GM23338 (cell line): ENCODE measurements around the gene ARL15. TPM values are rescaled to one million over a fixed set of nuclear protein-coding genes. Genes with fewer than 3 reads are reported as not detected.

ENCODE experiments used
- ATAC-seq: fragments of 200-7000 bp; cut with Tn5 transposase; 3 replicates; pipeline ENCODE4 v1.9.1; 2020
- DNase-seq: peaks from one replicate; pipeline ENCODE4 v3.0.0-alpha.2; 2015; ENCODE audit warnings: low spot score
- H2AFZ ChIP-seq: fragments of 200-600 bp; sonication (generic); 2 replicates; pipeline ENCODE4 v1.8.0; 2016; ENCODE audit warnings: antibody characterized with exemption, mild to moderate bottlenecking, moderate library complexity
- H3F3A ChIP-seq: fragments of 200-600 bp; sonication (generic); replicated peaks from 2 replicates; pipeline ENCODE4 v1.8.0; 2017; ENCODE audit warnings: antibody characterized with exemption, mixed run types, low read depth
- H3K27ac ChIP-seq: fragments of 200-600 bp; sonication (generic); 2 replicates; pipeline ENCODE4 v1.6.1; 2016; ENCODE audit warnings: low read depth
- H3K27me3 ChIP-seq: fragments of 200-600 bp; sonication (generic); 2 replicates; pipeline ENCODE4 v1.8.0; 2016; ENCODE audit warnings: mild to moderate bottlenecking, mixed run types, moderate library complexity; ENCODE audit not compliant: insufficient read depth
- H3K36me3 ChIP-seq: fragments of 200-600 bp; sonication (generic); 2 replicates; pipeline ENCODE4 v1.8.0; 2016; ENCODE audit warnings: mild to moderate bottlenecking; ENCODE audit not compliant: insufficient read depth
- H3K4me1 ChIP-seq: fragments of 200-600 bp; sonication (generic); 2 replicates; pipeline ENCODE4 v1.8.0; 2016; ENCODE audit warnings: mild to moderate bottlenecking, moderate library complexity; ENCODE audit not compliant: insufficient read depth
- H3K4me2 ChIP-seq: fragments of 200-600 bp; sonication (generic); 2 replicates; pipeline ENCODE4 v1.7.1; 2017; ENCODE audit warnings: mixed run types
- H3K4me3 ChIP-seq: fragments of 200-600 bp; sonication (generic); 2 replicates; pipeline ENCODE4 v1.6.1; 2016; ENCODE audit warnings: mixed run types
- H3K79me2 ChIP-seq: fragments of 200-600 bp; sonication (generic); replicated peaks from 2 replicates; pipeline ENCODE4 v1.8.0; 2017; ENCODE audit warnings: mild to moderate bottlenecking; ENCODE audit not compliant: insufficient read depth
- H3K9me2 ChIP-seq: fragments of 200-600 bp; sonication (generic); 2 replicates; pipeline ENCODE4 v1.8.0; 2017; ENCODE audit not compliant: insufficient read depth
- H4K20me1 ChIP-seq: fragments of 200-600 bp; sonication (generic); replicated peaks from 2 replicates; pipeline ENCODE4 v1.8.0; 2017; ENCODE audit warnings: mild to moderate bottlenecking; ENCODE audit not compliant: insufficient read depth
- H3K27ac Mint-ChIP-seq: 2 replicates; pipeline ENCODE4 v1.8.0; 2020; ENCODE audit warnings: inconsistent platforms, mild to moderate bottlenecking, moderate library complexity, mixed read lengths
- H3K27me3 Mint-ChIP-seq: 3 replicates; pipeline ENCODE4 v1.8.0; 2022; ENCODE audit warnings: low read depth, mild to moderate bottlenecking, moderate library complexity, mixed read lengths, inconsistent platforms; ENCODE audit not compliant: insufficient read depth, poor library complexity
- H3K36me3 Mint-ChIP-seq: 3 replicates; pipeline ENCODE4 v1.8.0; 2021; ENCODE audit warnings: low read depth, mild to moderate bottlenecking, inconsistent platforms, moderate library complexity, mixed read lengths
- H3K4me1 Mint-ChIP-seq: 3 replicates; pipeline ENCODE4 v1.8.0; 2020; ENCODE audit warnings: mild to moderate bottlenecking, inconsistent platforms, mixed read lengths
- H3K4me3 Mint-ChIP-seq: 3 replicates; pipeline ENCODE4 v1.8.0; 2021; ENCODE audit warnings: moderate library complexity, mild to moderate bottlenecking, inconsistent platforms, mixed read lengths
- H3K9me3 Mint-ChIP-seq: 3 replicates; pipeline ENCODE4 v1.8.0; 2020; ENCODE audit warnings: moderate library complexity, mild to moderate bottlenecking, inconsistent platforms, mixed read lengths
- CREB1 ChIP-seq: fragments of 250-450 bp; sonication (Bioruptor Pico); IDR thresholded peaks from 2 replicates; pipeline ENCODE4 v1.5.0; 2020; ENCODE audit warnings: low read depth, mild to moderate bottlenecking, moderate library complexity
- EZH2 ChIP-seq: fragments of 200-600 bp; sonication (generic); IDR thresholded peaks from one replicate; pipeline ENCODE4 v1.8.0; 2017; ENCODE audit warnings: antibody characterized with exemption, mild to moderate bottlenecking, low read depth; ENCODE audit not compliant: unreplicated experiment
- EZH2phosphoT487 ChIP-seq: fragments of 200-600 bp; sonication (generic); IDR thresholded peaks from one replicate; pipeline ENCODE4 v1.8.1; 2018; ENCODE audit warnings: antibody characterized with exemption; ENCODE audit not compliant: unreplicated experiment
- JUNB ChIP-seq: IDR thresholded peaks from one replicate; pipeline ENCODE4 v1.6.1; 2016; ENCODE audit warnings: antibody characterized with exemption; ENCODE audit not compliant: unreplicated experiment
- NANOG ChIP-seq: IDR thresholded peaks from 2 replicates; pipeline ENCODE4 v1.6.1; 2016; ENCODE audit warnings: antibody characterized with exemption, borderline replicate concordance
- POLR2AphosphoS5 ChIP-seq: IDR thresholded peaks from 2 replicates; pipeline ENCODE4 v1.6.1; 2016; ENCODE audit warnings: antibody characterized with exemption, low read depth
- STAT1 ChIP-seq: IDR thresholded peaks from one replicate; pipeline ENCODE4 v1.6.1; 2016; ENCODE audit warnings: antibody characterized with exemption; ENCODE audit not compliant: unreplicated experiment
- ZNF114 ChIP-seq: fragments of 250-450 bp; sonication (Bioruptor Pico); IDR thresholded peaks from 2 replicates; pipeline ENCODE4 v1.5.0; 2020; ENCODE audit warnings: mild to moderate bottlenecking, moderate library complexity
- ZNF331 ChIP-seq: fragments of 250-450 bp; sonication (Bioruptor Pico); IDR thresholded peaks from 2 replicates; pipeline ENCODE4 v1.5.0; 2020; ENCODE audit warnings: low read depth, mild to moderate bottlenecking, moderate library complexity
- polyA plus RNA-seq: library from polyadenylated mRNA; unstranded; fragments of >200 nt; fragmentation: Nextera tagmentation; extraction: Ambion mirVana; gene quantifications from 2 replicates; pipeline ENCODE4 v1.2.1, GENCODE V29; 2016
- total RNA-seq: library from RNA; depleted of rRNA; stranded (reverse); fragments of >200 nt; shearing (Covaris generic); gene quantifications from 2 replicates; pipeline ENCODE4 v1.2.3, GENCODE V29; 2014
- TF ChIP-seq, protein P1 (sequence below): IDR thresholded peaks from one replicate; pipeline ENCODE4 v1.6.1; 2018; ENCODE audit warnings: antibody characterized with exemption; ENCODE audit not compliant: unreplicated experiment
- TF ChIP-seq, protein P2 (sequence below): fragments of 250-450 bp; sonication (Bioruptor Pico); IDR thresholded peaks from 2 replicates; pipeline ENCODE4 v1.5.0; 2020; ENCODE audit warnings: mild to moderate bottlenecking, moderate library complexity
- TF ChIP-seq, protein P3 (sequence below): IDR thresholded peaks from 2 replicates; pipeline ENCODE4 v1.6.1; 2016; ENCODE audit warnings: antibody characterized with exemption
- TF ChIP-seq, protein P4 (sequence below), 2 experiments: fragments of 200-600 bp in 1 of 2; sonication (generic) in 1 of 2; conservative IDR thresholded peaks; 2 replicates each; pipeline versions ENCODE4 v1.5.1 to v1.6.1; 2016 to 2017; ENCODE audit warnings: antibody characterized with exemption in 2 of 2, low read depth in 2 of 2, mild to moderate bottlenecking in 2 of 2, moderate library complexity in 1 of 2

The ARL15 gene
- total and polyA plus RNA-seq, 2 experiments from 2014 or later: 13.0 to 54.0 TPM

DNA sequence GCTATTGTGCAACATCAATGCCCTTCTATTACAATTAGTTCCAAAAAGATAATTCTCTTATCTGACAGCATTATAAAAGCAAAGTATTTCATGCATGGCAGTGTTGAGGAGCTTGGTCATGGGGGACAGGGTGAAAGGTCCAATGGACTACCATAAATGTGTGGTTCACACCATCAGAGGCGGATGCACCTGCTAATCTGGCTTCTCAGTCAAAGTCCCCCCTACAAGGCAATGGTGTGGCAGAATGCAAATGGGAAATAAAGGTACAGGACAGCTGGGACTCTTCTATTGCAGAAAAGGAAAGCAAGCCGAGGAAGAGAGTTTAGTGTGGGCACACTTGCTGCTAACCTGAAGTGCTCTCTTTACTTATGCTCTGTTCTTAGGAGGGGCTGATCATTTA lies 380.8 kb downstream of the ARL15 start:
- no peak overlapping the region for H3K4me3 ChIP-seq
- H2AFZ ChIP-seq: no peak overlapping the region
- TF ChIP-seq EZH2phosphoT487 (no peak), JUNB (no peak), STAT1 (no peak), ZNF114 (CRISPR knock-in tag) (no peak), POLR2AphosphoS5 (no peak), ZNF331 (CRISPR knock-in tag) (no peak), EZH2 (no peak), CREB1 (no peak), NANOG (no peak)
- TF ChIP-seq, protein P1, sequence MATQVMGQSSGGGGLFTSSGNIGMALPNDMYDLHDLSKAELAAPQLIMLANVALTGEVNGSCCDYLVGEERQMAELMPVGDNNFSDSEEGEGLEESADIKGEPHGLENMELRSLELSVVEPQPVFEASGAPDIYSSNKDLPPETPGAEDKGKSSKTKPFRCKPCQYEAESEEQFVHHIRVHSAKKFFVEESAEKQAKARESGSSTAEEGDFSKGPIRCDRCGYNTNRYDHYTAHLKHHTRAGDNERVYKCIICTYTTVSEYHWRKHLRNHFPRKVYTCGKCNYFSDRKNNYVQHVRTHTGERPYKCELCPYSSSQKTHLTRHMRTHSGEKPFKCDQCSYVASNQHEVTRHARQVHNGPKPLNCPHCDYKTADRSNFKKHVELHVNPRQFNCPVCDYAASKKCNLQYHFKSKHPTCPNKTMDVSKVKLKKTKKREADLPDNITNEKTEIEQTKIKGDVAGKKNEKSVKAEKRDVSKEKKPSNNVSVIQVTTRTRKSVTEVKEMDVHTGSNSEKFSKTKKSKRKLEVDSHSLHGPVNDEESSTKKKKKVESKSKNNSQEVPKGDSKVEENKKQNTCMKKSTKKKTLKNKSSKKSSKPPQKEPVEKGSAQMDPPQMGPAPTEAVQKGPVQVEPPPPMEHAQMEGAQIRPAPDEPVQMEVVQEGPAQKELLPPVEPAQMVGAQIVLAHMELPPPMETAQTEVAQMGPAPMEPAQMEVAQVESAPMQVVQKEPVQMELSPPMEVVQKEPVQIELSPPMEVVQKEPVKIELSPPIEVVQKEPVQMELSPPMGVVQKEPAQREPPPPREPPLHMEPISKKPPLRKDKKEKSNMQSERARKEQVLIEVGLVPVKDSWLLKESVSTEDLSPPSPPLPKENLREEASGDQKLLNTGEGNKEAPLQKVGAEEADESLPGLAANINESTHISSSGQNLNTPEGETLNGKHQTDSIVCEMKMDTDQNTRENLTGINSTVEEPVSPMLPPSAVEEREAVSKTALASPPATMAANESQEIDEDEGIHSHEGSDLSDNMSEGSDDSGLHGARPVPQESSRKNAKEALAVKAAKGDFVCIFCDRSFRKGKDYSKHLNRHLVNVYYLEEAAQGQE: no peak
- TF ChIP-seq, protein P2, sequence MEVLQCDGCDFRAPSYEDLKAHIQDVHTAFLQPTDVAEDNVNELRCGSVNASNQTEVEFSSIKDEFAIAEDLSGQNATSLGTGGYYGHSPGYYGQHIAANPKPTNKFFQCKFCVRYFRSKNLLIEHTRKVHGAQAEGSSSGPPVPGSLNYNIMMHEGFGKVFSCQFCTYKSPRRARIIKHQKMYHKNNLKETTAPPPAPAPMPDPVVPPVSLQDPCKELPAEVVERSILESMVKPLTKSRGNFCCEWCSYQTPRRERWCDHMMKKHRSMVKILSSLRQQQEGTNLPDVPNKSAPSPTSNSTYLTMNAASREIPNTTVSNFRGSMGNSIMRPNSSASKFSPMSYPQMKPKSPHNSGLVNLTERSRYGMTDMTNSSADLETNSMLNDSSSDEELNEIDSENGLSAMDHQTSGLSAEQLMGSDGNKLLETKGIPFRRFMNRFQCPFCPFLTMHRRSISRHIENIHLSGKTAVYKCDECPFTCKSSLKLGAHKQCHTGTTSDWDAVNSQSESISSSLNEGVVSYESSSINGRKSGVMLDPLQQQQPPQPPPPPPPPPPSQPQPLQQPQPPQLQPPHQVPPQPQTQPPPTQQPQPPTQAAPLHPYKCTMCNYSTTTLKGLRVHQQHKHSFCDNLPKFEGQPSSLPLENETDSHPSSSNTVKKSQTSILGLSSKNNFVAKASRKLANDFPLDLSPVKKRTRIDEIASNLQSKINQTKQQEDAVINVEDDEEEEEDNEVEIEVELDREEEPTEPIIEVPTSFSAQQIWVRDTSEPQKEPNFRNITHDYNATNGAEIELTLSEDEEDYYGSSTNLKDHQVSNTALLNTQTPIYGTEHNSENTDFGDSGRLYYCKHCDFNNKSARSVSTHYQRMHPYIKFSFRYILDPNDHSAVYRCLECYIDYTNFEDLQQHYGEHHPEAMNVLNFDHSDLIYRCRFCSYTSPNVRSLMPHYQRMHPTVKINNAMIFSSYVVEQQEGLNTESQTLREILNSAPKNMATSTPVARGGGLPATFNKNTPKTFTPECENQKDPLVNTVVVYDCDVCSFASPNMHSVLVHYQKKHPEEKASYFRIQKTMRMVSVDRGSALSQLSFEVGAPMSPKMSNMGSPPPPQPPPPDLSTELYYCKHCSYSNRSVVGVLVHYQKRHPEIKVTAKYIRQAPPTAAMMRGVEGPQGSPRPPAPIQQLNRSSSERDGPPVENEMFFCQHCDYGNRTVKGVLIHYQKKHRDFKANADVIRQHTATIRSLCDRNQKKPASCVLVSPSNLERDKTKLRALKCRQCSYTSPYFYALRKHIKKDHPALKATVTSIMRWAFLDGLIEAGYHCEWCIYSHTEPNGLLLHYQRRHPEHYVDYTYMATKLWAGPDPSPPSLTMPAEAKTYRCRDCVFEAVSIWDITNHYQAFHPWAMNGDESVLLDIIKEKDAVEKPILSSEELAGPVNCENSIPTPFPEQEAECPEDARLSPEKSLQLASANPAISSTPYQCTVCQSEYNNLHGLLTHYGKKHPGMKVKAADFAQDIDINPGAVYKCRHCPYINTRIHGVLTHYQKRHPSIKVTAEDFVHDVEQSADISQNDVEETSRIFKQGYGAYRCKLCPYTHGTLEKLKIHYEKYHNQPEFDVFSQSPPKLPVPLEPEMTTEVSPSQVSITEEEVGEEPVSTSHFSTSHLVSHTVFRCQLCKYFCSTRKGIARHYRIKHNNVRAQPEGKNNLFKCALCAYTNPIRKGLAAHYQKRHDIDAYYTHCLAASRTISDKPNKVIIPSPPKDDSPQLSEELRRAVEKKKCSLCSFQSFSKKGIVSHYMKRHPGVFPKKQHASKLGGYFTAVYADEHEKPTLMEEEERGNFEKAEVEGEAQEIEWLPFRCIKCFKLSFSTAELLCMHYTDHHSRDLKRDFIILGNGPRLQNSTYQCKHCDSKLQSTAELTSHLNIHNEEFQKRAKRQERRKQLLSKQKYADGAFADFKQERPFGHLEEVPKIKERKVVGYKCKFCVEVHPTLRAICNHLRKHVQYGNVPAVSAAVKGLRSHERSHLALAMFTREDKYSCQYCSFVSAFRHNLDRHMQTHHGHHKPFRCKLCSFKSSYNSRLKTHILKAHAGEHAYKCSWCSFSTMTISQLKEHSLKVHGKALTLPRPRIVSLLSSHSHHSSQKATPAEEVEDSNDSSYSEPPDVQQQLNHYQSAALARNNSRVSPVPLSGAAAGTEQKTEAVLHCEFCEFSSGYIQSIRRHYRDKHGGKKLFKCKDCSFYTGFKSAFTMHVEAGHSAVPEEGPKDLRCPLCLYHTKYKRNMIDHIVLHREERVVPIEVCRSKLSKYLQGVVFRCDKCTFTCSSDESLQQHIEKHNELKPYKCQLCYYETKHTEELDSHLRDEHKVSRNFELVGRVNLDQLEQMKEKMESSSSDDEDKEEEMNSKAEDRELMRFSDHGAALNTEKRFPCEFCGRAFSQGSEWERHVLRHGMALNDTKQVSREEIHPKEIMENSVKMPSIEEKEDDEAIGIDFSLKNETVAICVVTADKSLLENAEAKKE: no peak
- TF ChIP-seq, protein P3, sequence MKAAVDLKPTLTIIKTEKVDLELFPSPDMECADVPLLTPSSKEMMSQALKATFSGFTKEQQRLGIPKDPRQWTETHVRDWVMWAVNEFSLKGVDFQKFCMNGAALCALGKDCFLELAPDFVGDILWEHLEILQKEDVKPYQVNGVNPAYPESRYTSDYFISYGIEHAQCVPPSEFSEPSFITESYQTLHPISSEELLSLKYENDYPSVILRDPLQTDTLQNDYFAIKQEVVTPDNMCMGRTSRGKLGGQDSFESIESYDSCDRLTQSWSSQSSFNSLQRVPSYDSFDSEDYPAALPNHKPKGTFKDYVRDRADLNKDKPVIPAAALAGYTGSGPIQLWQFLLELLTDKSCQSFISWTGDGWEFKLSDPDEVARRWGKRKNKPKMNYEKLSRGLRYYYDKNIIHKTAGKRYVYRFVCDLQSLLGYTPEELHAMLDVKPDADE: no peak
- TF ChIP-seq, protein P4, sequence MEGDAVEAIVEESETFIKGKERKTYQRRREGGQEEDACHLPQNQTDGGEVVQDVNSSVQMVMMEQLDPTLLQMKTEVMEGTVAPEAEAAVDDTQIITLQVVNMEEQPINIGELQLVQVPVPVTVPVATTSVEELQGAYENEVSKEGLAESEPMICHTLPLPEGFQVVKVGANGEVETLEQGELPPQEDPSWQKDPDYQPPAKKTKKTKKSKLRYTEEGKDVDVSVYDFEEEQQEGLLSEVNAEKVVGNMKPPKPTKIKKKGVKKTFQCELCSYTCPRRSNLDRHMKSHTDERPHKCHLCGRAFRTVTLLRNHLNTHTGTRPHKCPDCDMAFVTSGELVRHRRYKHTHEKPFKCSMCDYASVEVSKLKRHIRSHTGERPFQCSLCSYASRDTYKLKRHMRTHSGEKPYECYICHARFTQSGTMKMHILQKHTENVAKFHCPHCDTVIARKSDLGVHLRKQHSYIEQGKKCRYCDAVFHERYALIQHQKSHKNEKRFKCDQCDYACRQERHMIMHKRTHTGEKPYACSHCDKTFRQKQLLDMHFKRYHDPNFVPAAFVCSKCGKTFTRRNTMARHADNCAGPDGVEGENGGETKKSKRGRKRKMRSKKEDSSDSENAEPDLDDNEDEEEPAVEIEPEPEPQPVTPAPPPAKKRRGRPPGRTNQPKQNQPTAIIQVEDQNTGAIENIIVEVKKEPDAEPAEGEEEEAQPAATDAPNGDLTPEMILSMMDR (conservative IDR thresholded peaks at IDR 0.05; ENCODE audit: low read depth in 2 of 2): no peak
- Mint-ChIP-seq H3K4me1 (peaks cover 25% of the 10 kb centered on the region), H3K36me3 (no peaks in the 10 kb centered on the region), H3K27ac (no peak overlapping the region), H3K9me3 (no peaks in the 10 kb centered on the region), H3K27me3 (no peaks in the 10 kb centered on the region), H3K4me3 (no peak overlapping the region)
- H3K4me2 ChIP-seq: no peak overlapping the region
- no peak for ATAC-seq
- no peak for DNase-seq
- no peaks in the 10 kb centered on the region for H3F3A ChIP-seq
- no peaks in the 10 kb centered on the region for H4K20me1 ChIP-seq
- H3K27ac ChIP-seq: no peak overlapping the region
- H3K4me1 ChIP-seq: peaks cover 11% of the 10 kb centered on the region
- H3K27me3 ChIP-seq: no peaks in the 10 kb centered on the region
- no peaks in the 10 kb centered on the region for H3K36me3 ChIP-seq
- H3K79me2 ChIP-seq: no peaks in the 10 kb centered on the region
- no peaks in the 10 kb centered on the region for H3K9me2 ChIP-seq
